Measurements from ENCODE around the gene PRR29.

DNA sequence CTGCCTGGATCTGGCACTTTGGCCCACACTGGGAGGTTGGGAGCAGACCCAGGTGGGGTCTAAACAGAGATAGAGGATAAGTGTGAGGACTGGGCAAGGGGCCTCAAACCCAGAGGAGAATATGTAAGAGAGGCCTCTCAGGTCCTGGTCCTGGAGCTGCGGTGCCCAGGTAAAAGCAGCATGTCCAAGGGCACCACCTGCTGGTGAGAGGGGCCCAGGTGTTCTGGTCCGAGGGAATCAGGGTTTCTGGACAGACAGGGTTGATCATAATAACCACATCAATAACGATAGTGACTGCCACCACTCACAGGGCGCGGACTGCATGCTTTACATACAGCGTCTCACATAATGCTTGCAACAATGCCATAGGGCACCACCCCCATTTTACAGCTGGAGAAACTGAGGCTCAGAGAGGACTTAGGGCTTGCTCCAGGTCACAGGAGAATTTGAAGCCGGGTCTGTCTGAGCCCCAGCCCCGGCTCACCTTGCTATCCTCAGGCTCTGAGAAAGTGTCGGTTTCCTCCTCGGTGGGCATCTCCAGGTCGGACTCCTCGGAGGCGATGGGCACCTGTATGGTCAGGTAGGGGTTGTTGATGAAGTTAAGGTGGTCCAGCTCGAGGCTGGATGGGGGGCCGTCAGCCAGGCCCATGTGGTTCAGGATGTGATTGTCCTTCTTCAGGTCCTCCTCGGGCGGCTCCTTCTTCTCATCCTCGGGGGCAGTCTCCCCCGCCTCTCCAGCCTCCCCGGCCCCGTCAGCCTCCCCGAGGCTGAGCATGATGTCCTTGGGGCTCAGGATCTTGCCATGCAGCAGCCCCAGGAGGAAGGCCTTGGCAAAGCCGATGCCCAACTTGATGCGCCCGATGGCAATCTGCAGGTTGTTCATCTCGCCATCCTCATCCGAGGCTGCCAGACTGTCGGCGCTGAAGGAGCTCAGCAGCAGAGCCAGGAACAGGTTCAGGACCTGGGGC is 46.9 kb upstream of the PRR29 start:
- TF ChIP-seq, protein P1, sequence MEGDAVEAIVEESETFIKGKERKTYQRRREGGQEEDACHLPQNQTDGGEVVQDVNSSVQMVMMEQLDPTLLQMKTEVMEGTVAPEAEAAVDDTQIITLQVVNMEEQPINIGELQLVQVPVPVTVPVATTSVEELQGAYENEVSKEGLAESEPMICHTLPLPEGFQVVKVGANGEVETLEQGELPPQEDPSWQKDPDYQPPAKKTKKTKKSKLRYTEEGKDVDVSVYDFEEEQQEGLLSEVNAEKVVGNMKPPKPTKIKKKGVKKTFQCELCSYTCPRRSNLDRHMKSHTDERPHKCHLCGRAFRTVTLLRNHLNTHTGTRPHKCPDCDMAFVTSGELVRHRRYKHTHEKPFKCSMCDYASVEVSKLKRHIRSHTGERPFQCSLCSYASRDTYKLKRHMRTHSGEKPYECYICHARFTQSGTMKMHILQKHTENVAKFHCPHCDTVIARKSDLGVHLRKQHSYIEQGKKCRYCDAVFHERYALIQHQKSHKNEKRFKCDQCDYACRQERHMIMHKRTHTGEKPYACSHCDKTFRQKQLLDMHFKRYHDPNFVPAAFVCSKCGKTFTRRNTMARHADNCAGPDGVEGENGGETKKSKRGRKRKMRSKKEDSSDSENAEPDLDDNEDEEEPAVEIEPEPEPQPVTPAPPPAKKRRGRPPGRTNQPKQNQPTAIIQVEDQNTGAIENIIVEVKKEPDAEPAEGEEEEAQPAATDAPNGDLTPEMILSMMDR (IDR thresholded peaks at IDR 0.05), result no peak
- TF ChIP-seq POLR2AphosphoS5 (IDR thresholded peaks at IDR 0.05) (no peak), POLR2A (IDR thresholded peaks at IDR 0.05) (no peak), EP300 (IDR thresholded peaks at IDR 0.05) (no peak)

Measured in sigmoid colon (tissue), 4 donors.